Stimulated activated CD8-positive, alpha-beta memory T cell treated with anti-CD3 and anti-CD28 coated beads, Interleukin-7, amount 100 ng/mL, for 4 hours (primary cell): ENCODE data around the gene KIN.
A peak's percentile ranks its signal among the peaks of the same experiment; 100 is the strongest.
"Not testable (repeated sequence)": the region's sequence is repeated elsewhere in the genome, so short reads cannot be mapped to it uniquely, and the experiment has no call there.

Experiments used
- DNase-seq, 2 donors: peaks; one replicate each; pipeline ENCODE4 v3.0.0-alpha.2; 2020; ENCODE audit warnings: low read depth in 2 of 2

KIN gene

GRCh38 chr10:7787857-7788638, at the start of gene KIN, which contains the start of gene ATP5F1C:
Gene KIN, minus strand, starts transcription at chr10:7787993. Its CDS starts 60 bp downstream, at chr10:7787933.
Gene ATP5F1C, plus strand, starts transcription at chr10:7788177. Its CDS starts 31 bp downstream, at chr10:7788208.
- peak; percentile 95 to 96 for DNase-seq

GRCh38 chr10:7836571-7836970, 48.8 kb upstream of the KIN start:
- no peak for DNase-seq

- DNase-seq, result no peak
These were observed 46.5 kb upstream of the KIN start for GRCh38 chr10:7834262-7834661.

GRCh38 chr10:7833210-7833609, 45.4 kb upstream of the KIN start:
- DNase-seq, result no peak

- DNase-seq, result no peak
These were observed 44.3 kb upstream of the KIN start for GRCh38 chr10:7832060-7832459.

GRCh38 chr10:7829289-7829834, 41.6 kb upstream of the KIN start:
- DNase-seq, result no peak

DNA sequence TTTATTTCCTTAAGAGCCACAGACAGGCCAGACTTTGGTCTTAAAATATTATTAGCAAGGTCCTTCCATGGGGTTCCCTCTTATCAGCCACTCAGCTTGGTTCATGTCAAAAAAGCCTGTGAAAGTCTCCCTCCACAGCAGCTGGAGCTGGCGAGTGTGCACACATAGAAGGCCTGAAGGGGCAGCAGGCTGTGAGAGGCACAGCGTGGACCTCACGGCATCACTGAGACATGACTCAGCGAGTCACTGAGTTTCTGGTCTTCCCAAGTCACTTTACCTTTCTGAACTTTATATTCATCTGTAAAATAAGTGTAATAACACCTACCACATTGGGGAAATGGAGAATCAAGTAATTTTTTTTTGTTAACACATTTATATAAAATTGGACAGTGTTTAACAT, 39.2 kb upstream of the KIN start:
- no peak for DNase-seq

DNA sequence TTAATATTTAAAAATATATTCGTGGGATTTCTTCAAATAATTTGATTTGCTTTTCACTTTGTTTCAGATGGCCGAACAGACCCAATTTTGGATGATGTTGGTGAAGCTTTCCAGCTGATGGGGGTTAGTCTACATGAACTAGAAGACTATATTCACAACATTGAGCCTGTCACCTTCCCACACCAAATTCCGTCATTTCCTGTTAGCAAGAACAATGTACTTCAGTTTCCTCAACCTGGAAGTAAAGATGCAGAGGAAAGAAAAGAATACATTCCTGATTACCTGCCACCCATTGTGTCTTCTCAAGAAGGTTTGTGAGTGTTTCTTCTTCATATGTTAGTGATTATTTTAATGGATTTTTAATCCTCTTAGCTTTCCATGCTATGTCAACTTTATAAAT, 36.5 kb upstream of the KIN start:
- no peak for DNase-seq

DNA sequence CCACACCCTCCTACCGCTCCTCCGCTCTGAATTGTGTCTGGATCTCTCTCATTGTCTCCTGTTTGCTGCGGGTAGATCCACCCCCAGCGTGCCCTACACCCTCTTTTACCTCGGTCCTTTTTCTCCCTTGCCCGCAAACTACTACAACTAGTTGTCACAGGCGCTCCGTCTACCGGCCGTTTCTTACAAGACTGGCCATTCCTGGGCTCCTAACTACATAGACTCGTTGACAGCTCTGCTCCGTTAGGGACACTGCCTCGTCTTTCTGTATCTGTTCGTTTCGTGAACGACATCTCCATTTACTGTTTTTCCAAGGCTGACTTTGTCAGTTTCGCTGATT, 31.3 kb upstream of the KIN start:
- peak in 1 of 2 donors; percentile 3 for DNase-seq

- DNase-seq, result peak; percentile 84 to 87
These were observed 30.7 kb upstream of the KIN start, which contains the start of gene TAF3 for GRCh38 chr10:7818295-7819120. Gene TAF3, plus strand, starts transcription at chr10:7818505. Its CDS starts 205 bp downstream, at chr10:7818710.

GRCh38 chr10:7817984-7818294, 30.1 kb upstream of the KIN start:
- DNase-seq, result no peak

DNA sequence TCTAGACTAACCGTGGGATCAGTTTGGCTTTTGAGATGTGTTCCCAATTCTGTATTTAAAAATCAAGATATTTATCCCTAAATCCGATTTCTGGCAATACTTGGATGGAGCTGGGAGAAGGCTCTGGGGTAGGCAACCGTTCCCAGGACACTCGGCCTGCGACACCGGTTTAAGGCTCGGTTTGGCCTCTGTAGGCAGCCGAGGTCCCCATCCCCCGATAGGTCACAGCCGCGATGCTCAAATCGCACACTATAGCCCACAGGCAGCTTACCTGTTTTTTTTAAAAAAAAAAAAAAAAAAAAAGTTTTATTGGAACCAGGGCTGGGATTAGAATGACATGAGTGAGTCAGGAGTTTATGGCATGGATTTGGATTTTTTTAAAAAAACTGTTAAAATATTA, 29.8 kb upstream of the KIN start:
- no peak for DNase-seq

- no peak for DNase-seq
These were observed 25.7 kb upstream of the KIN start for GRCh38 chr10:7813481-7813880.

GRCh38 chr10:7811743-7812142, 23.9 kb upstream of the KIN start:
- not testable (repeated sequence) for DNase-seq

- DNase-seq, result no peak
These were observed 23.2 kb upstream of the KIN start for GRCh38 chr10:7811000-7811399.

- DNase-seq, result no peak
These were observed 22.6 kb upstream of the KIN start for GRCh38 chr10:7810443-7810842.

GRCh38 chr10:7808686-7809267, 21.0 kb upstream of the KIN start:
- no peak for DNase-seq

- DNase-seq, result no peak
These were observed 16.9 kb upstream of the KIN start for GRCh38 chr10:7804741-7805140.

GRCh38 chr10:7804216-7804615, 16.4 kb upstream of the KIN start:
- no peak for DNase-seq

GRCh38 chr10:7802606-7803005, 14.8 kb upstream of the KIN start:
- no peak for DNase-seq

DNA sequence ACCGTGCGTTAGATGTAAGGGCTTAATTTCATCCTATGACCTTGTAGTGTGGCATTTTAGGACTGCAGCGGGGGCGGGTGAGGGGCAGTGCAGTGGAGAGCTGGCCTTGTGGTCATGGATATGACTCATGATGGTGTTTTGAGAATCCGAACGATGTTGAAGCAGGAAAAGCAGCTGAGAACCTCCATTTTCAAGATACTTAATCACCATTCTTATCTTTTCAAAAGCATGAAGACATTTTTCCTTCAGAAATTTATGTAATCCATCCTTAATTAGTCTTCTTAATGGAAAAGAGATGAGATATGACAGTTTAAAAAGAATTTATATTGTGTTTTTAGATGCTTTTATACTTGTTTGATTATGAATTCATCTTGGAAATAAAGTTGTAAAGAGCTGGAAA, 9.8 kb upstream of the KIN start:
- DNase-seq, result no peak

- DNase-seq, result no peak
These were observed 7.8 kb upstream of the KIN start for GRCh38 chr10:7795605-7796004.
